Measurements from ENCODE around the gene RPL36. TPM values are rescaled to one million over a fixed set of nuclear protein-coding genes. Genes with fewer than 3 reads are reported as not detected.

RPL36 gene
- total RNA-seq (634 and 864 TPM in 2 replicates), polyA plus RNA-seq (341 and 394 TPM in 2 replicates), polyA minus RNA-seq (ENCODE audit: low replicate concordance) (58.4 and 95.5 TPM in 2 replicates)
- 1,113 and 1,403 TPM in 2 replicates for polyA plus RNA-seq (2012)

DNA sequence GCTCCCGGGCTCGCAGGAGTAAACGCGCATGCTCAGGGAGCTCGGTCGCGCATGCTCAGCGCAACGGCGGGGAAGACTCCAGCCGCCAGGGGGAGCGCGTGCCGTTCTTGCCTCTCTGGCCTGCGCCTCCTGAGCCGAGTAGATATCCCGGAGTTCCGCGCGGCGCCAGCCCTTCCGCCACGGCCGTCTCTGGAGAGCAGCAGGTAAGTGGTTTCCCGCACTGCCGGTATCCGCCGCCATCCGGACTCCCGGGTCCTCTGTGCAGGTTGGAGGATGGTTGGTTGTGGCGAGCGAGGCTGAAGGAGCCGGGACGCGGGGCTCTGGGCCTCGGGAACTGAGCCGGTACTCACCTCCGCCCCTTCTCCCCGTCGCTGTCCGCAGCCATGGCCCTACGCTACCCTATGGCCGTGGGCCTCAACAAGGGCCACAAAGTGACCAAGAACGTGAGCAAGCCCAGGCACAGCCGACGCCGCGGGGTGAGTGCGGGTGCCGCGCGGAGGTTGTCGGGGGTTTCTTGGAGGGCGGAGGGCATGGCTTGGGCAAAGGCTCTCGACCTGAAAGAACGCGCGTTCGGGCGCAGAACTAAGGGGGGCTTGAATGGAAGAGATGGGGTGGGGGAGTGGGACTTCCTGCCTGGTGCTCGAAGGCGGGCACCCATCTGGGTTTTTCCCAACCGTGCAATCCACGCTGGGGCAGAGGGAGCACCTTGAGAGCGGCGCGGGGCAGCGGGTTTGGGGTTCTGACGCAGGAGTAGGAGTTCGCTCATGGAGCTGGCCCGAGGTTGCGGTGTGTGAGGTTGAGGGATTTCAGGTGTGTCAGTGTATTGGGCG is at the start of gene RPL36:
RPL36 (plus strand) TSS at position 171 of the 830 bp plus-strand sequence; CDS start at position 384, 213 bp downstream.
- Histone ChIP-seq H3K79me2 (ENCODE audit: control insufficient read depth, insufficient read depth, low read length) (peaks cover 52% of the 10 kb centered on the region), H3K9me3 (ENCODE audit: control insufficient read depth, insufficient read depth, low read depth, low read length) (no peaks in the 10 kb centered on the region), H3K9ac (ENCODE audit: insufficient read depth, low read length) (peak within 1 kb of the TSS; percentile 96), H3K27me3 (ENCODE audit: control insufficient read depth, insufficient read depth, low read length) (no peaks in the 10 kb centered on the region), H3K4me1 (ENCODE audit: control insufficient read depth, extremely low read depth, insufficient read depth, low read length) (peaks cover 2% of the 10 kb centered on the region), H4K20me1 (ENCODE audit: control insufficient read depth, extremely low read depth, insufficient read depth, low read length) (no peaks in the 10 kb centered on the region), H3K4me2 (ENCODE audit: extremely low read depth, insufficient read depth, low read length) (peak within 1 kb of the TSS; percentile 72), H3K4me3 (replicated peaks in 1 of 4; ENCODE audit: control extremely low read depth in 1 of 4, insufficient read depth in 1 of 4, low read depth in 3 of 4, low read length in 4 of 4) (peak within 1 kb of the TSS; percentile 92 to 98 (median 96)), H3K27ac (ENCODE audit: insufficient read depth, low read length) (peak within 1 kb of the TSS; percentile 91), H3K36me3 (ENCODE audit: control insufficient read depth, insufficient read depth, low read length) (peaks cover 32% of the 10 kb centered on the region), H2AFZ (ENCODE audit: low read length) (no peak within 1 kb of the TSS)
- DNase-seq (ENCODE audit: low read depth in 2 of 2) = peak; percentile 90 to 96
- no peak for TF ChIP-seq EZH2 (IDR thresholded peaks at IDR 0.05; ENCODE audit: low read length, missing control alignments)
- TF ChIP-seq, protein P1, sequence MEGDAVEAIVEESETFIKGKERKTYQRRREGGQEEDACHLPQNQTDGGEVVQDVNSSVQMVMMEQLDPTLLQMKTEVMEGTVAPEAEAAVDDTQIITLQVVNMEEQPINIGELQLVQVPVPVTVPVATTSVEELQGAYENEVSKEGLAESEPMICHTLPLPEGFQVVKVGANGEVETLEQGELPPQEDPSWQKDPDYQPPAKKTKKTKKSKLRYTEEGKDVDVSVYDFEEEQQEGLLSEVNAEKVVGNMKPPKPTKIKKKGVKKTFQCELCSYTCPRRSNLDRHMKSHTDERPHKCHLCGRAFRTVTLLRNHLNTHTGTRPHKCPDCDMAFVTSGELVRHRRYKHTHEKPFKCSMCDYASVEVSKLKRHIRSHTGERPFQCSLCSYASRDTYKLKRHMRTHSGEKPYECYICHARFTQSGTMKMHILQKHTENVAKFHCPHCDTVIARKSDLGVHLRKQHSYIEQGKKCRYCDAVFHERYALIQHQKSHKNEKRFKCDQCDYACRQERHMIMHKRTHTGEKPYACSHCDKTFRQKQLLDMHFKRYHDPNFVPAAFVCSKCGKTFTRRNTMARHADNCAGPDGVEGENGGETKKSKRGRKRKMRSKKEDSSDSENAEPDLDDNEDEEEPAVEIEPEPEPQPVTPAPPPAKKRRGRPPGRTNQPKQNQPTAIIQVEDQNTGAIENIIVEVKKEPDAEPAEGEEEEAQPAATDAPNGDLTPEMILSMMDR (conservative IDR thresholded peaks at IDR 0.05 in 1 of 2, IDR thresholded peaks at IDR 0.05 in 1 of 2; ENCODE audit: low read depth in 1 of 2, low read length in 2 of 2) = peak; percentile 71 to 88

DNA sequence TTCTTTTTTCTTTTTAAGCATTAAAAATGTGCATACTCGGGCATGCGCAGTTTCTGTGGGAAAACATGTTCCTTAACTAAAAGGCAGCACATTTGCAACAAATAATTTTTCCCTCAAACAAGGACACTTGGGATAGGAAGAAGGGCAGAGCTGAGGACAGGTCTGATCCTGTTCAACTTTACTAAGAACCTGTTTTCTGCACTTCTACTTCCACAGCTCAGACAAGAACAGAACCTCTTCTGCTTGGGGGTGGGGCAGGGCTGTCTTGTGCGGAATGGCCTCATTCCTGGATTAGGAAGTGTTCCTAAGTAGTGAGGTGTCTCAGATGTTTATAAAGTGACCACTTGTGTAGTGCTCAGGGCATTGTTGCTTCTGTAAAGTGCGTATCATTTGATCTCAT is 48.9 kb upstream of the RPL36 start:
- no peaks in the 10 kb centered on the region for H3K27me3 ChIP-seq (ENCODE audit: control insufficient read depth, insufficient read depth, low read length)
- no peak overlapping the region for H3K4me2 ChIP-seq (ENCODE audit: extremely low read depth, insufficient read depth, low read length)
- H3K9me3 ChIP-seq (ENCODE audit: control insufficient read depth, insufficient read depth, low read depth, low read length) = no peaks in the 10 kb centered on the region
- TF ChIP-seq EZH2 (IDR thresholded peaks at IDR 0.05; ENCODE audit: low read length, missing control alignments) = no peak
- TF ChIP-seq, protein P1 (conservative IDR thresholded peaks at IDR 0.05 in 1 of 2, IDR thresholded peaks at IDR 0.05 in 1 of 2; ENCODE audit: low read depth in 1 of 2, low read length in 2 of 2) = no peak
- H3K36me3 ChIP-seq (ENCODE audit: control insufficient read depth, insufficient read depth, low read length) = peaks cover 20% of the 10 kb centered on the region
- H3K79me2 ChIP-seq (ENCODE audit: control insufficient read depth, insufficient read depth, low read length) = peaks cover 86% of the 10 kb centered on the region
- no peak overlapping the region for H2AFZ ChIP-seq (ENCODE audit: low read length)
- DNase-seq (ENCODE audit: low read depth in 2 of 2) = no peak
- H3K4me3 ChIP-seq (replicated peaks in 1 of 4; ENCODE audit: control extremely low read depth in 1 of 4, insufficient read depth in 1 of 4, low read depth in 3 of 4, low read length in 4 of 4) = no peak overlapping the region
- no peak overlapping the region for H3K9ac ChIP-seq (ENCODE audit: insufficient read depth, low read length)
- H4K20me1 ChIP-seq (ENCODE audit: control insufficient read depth, extremely low read depth, insufficient read depth, low read length) = peaks cover 5% of the 10 kb centered on the region
- H3K27ac ChIP-seq (ENCODE audit: insufficient read depth, low read length) = no peak overlapping the region
- peaks cover 4% of the 10 kb centered on the region for H3K4me1 ChIP-seq (ENCODE audit: control insufficient read depth, extremely low read depth, insufficient read depth, low read length)

DNA sequence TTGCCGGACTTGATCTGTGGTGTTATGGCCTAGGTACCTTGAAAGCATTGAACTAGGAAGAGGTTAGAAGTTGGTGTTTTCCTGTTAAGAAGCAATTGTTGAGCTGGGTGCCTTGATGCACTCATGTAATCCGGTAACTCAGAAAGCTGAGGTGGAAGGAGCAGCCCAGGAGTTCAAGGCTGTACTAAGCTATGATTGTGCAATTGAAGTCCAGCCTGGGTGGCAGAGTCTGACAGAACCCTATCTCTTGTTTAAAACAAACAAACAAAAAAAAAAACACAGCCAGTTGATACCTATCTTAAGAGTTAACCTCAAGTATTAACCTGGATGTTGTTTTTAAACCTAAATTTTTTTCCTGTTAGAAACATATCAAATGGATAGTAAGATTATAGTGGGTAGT is 47.9 kb upstream of the RPL36 start:
- Histone ChIP-seq H3K9me3 (ENCODE audit: control insufficient read depth, insufficient read depth, low read depth, low read length) (no peaks in the 10 kb centered on the region), H2AFZ (ENCODE audit: low read length) (no peak overlapping the region), H3K79me2 (ENCODE audit: control insufficient read depth, insufficient read depth, low read length) (peaks cover 85% of the 10 kb centered on the region), H3K9ac (ENCODE audit: insufficient read depth, low read length) (no peak overlapping the region), H4K20me1 (ENCODE audit: control insufficient read depth, extremely low read depth, insufficient read depth, low read length) (peaks cover 5% of the 10 kb centered on the region), H3K36me3 (ENCODE audit: control insufficient read depth, insufficient read depth, low read length) (peaks cover 27% of the 10 kb centered on the region), H3K4me3 (replicated peaks in 1 of 4; ENCODE audit: control extremely low read depth in 1 of 4, insufficient read depth in 1 of 4, low read depth in 3 of 4, low read length in 4 of 4) (no peak overlapping the region), H3K4me2 (ENCODE audit: extremely low read depth, insufficient read depth, low read length) (no peak overlapping the region), H3K4me1 (ENCODE audit: control insufficient read depth, extremely low read depth, insufficient read depth, low read length) (peaks cover 4% of the 10 kb centered on the region), H3K27ac (ENCODE audit: insufficient read depth, low read length) (no peak overlapping the region), H3K27me3 (ENCODE audit: control insufficient read depth, insufficient read depth, low read length) (no peaks in the 10 kb centered on the region)
- no peak for DNase-seq (ENCODE audit: low read depth in 2 of 2)
- TF ChIP-seq EZH2 (IDR thresholded peaks at IDR 0.05; ENCODE audit: low read length, missing control alignments) = no peak
- TF ChIP-seq, protein P1 (conservative IDR thresholded peaks at IDR 0.05 in 1 of 2, IDR thresholded peaks at IDR 0.05 in 1 of 2; ENCODE audit: low read depth in 1 of 2, low read length in 2 of 2) = no peak
